Panc1 (cell line): ENCODE measurements around the gene RPP30.

Experiments used
- TF ChIP-seq, protein P1 (sequence below), 2 experiments: IDR thresholded peaks; 2 replicates each; pipeline ENCODE4 v1.6.1; 2011 to 2012; ENCODE audit warnings: low read depth in 2 of 2, control low read depth in 1 of 2, low read length in 1 of 2, mild to moderate bottlenecking in 1 of 2, moderate library complexity in 1 of 2; ENCODE audit not compliant: insufficient read depth in 1 of 2
- TF ChIP-seq, protein P2 (sequence below): fragments of 450-650 bp; IDR thresholded peaks from 2 replicates; pipeline ENCODE4 v1.5.1; 2017; ENCODE audit warnings: mild to moderate bottlenecking

DNA sequence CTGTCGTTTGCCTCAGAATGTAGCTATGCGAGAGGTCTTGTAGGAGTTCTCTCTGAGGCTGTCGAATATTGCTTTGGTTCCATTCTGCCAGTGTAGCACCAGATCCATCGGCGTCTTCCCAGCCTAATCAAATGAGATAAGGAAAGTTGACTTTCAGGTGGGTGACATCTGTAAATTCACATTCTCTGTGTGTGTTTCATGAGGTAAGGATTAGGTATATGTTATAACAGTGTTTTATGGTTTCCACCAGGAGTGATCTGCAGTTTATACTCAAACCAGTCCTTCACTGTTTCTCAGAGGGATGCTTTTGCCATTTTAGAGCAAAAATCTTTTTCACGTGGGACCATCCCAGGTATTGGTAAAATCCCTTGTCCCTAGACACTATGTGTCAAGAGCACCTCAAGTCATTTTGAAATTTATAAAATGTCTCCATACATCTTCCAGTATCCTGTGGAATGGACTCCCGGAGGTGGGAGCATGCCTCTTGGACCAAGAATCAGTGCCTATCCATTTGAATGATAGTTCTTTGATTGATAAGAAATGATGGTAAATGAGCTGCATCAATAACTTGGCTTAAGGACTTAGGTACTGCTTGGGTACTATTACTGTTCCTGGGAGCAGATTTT, 41.2 kb downstream of the RPP30 start:
- TF ChIP-seq, protein P1, sequence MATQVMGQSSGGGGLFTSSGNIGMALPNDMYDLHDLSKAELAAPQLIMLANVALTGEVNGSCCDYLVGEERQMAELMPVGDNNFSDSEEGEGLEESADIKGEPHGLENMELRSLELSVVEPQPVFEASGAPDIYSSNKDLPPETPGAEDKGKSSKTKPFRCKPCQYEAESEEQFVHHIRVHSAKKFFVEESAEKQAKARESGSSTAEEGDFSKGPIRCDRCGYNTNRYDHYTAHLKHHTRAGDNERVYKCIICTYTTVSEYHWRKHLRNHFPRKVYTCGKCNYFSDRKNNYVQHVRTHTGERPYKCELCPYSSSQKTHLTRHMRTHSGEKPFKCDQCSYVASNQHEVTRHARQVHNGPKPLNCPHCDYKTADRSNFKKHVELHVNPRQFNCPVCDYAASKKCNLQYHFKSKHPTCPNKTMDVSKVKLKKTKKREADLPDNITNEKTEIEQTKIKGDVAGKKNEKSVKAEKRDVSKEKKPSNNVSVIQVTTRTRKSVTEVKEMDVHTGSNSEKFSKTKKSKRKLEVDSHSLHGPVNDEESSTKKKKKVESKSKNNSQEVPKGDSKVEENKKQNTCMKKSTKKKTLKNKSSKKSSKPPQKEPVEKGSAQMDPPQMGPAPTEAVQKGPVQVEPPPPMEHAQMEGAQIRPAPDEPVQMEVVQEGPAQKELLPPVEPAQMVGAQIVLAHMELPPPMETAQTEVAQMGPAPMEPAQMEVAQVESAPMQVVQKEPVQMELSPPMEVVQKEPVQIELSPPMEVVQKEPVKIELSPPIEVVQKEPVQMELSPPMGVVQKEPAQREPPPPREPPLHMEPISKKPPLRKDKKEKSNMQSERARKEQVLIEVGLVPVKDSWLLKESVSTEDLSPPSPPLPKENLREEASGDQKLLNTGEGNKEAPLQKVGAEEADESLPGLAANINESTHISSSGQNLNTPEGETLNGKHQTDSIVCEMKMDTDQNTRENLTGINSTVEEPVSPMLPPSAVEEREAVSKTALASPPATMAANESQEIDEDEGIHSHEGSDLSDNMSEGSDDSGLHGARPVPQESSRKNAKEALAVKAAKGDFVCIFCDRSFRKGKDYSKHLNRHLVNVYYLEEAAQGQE (IDR thresholded peaks at IDR 0.05; ENCODE audit: insufficient read depth in 1 of 2, low read depth in 2 of 2, low read length in 1 of 2), result no peak
- TF ChIP-seq, protein P2, sequence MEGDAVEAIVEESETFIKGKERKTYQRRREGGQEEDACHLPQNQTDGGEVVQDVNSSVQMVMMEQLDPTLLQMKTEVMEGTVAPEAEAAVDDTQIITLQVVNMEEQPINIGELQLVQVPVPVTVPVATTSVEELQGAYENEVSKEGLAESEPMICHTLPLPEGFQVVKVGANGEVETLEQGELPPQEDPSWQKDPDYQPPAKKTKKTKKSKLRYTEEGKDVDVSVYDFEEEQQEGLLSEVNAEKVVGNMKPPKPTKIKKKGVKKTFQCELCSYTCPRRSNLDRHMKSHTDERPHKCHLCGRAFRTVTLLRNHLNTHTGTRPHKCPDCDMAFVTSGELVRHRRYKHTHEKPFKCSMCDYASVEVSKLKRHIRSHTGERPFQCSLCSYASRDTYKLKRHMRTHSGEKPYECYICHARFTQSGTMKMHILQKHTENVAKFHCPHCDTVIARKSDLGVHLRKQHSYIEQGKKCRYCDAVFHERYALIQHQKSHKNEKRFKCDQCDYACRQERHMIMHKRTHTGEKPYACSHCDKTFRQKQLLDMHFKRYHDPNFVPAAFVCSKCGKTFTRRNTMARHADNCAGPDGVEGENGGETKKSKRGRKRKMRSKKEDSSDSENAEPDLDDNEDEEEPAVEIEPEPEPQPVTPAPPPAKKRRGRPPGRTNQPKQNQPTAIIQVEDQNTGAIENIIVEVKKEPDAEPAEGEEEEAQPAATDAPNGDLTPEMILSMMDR, result no peak
